Renal cortex interstitium (tissue), 3 donors: ENCODE data around the gene ZNF197. TPM values are rescaled to one million over a fixed set of nuclear protein-coding genes. Genes with fewer than 3 reads are reported as not detected.

ENCODE experiments used
- polyA plus RNA-seq, 3 donors: library from polyadenylated mRNA; unstranded; fragments of 120-200 nt; gene quantifications; one replicate each; pipeline ENCODE4 v1.2.1, GENCODE V29; 2013; ENCODE audit not compliant: insufficient read length in 3 of 3

The ZNF197 gene
- polyA plus RNA-seq, 3 donors = 33.0 to 35.0 (median 33.9) TPM

Other genes with a start within 250 kb of the ZNF197 start
- 10 to 100 TPM; 22.3 to 28.7 (median 22.5) TPM for gene ZNF445, start 147.4 kb upstream of the ZNF197 start, polyA plus RNA-seq
- gene ZKSCAN7, start 69.8 kb upstream of the ZNF197 start, polyA plus RNA-seq = 10 to 100 TPM; 15.8 to 18.0 (median 17.1) TPM
- 10 to 100 TPM; 11.6 to 18.2 (median 13.1) TPM for gene ZNF660, start 40.1 kb upstream of the ZNF197 start, polyA plus RNA-seq
- 10 to 100 TPM; 10.5 to 11.7 (median 11.6) TPM for gene ZNF35, start 23.7 kb downstream of the ZNF197 start, polyA plus RNA-seq
- 10 to 100 TPM; 12.7 to 14.7 (median 12.7) TPM for gene ZNF502, start 87.6 kb downstream of the ZNF197 start, polyA plus RNA-seq
- gene ZNF501, start 104.6 kb downstream of the ZNF197 start, polyA plus RNA-seq = 10 to 100 TPM; 12.0 to 12.4 (median 12.1) TPM
- gene KIAA1143, start 136.6 kb downstream of the ZNF197 start, polyA plus RNA-seq = 10 to 100 TPM; 49.5 to 63.8 (median 52.0) TPM
- 10 to 100 TPM; 21.2 to 31.2 (median 30.6) TPM for gene KIF15, start 136.8 kb downstream of the ZNF197 start, polyA plus RNA-seq
- gene TMEM42, start 236.9 kb downstream of the ZNF197 start, polyA plus RNA-seq = 10 to 100 TPM; 27.8 to 32.1 (median 28.2) TPM
- under 1 TPM; 0.03 to 0.18 (median 0.12) TPM for gene TGM4, start 249.6 kb downstream of the ZNF197 start, polyA plus RNA-seq